Measurements from ENCODE around the gene SCRN1.

GRCh38 chr7:30026229-30027064, 36.8 kb upstream of the SCRN1 start, which contains the start of gene FKBP14:
- TF ChIP-seq POLR2AphosphoS5 (IDR thresholded peaks at IDR 0.05; ENCODE audit: low read depth, low read length) (no peak), TAF1 (IDR thresholded peaks at IDR 0.05; ENCODE audit: borderline replicate concordance, insufficient read depth, low read length) (no peak)
